ENCODE data around the gene RHBDL3.
A peak's percentile ranks its signal among the peaks of the same experiment; 100 is the strongest.
"Not testable (repeated sequence)": the region's sequence is repeated elsewhere in the genome, so short reads cannot be mapped to it uniquely, and the experiment has no call there.

The RHBDL3 gene

GRCh38 chr17:32289471-32290070, 23.9 kb downstream of the RHBDL3 start:
- DNase-seq (ENCODE audit: low spot score), result no peak

GRCh38 chr17:32292094-32292493, 26.5 kb downstream of the RHBDL3 start:
- DNase-seq (ENCODE audit: low spot score), result no peak

GRCh38 chr17:32297424-32297823, 31.8 kb downstream of the RHBDL3 start:
- no peak for DNase-seq (ENCODE audit: low spot score)

GRCh38 chr17:32297860-32298259, 32.2 kb downstream of the RHBDL3 start:
- no peak for DNase-seq (ENCODE audit: low spot score)

- no peak for DNase-seq (ENCODE audit: low spot score)
Measured at GRCh38 chr17:32298298-32298697, 32.7 kb downstream of the RHBDL3 start.

- DNase-seq (ENCODE audit: low spot score), result no peak
Measured at GRCh38 chr17:32298721-32299579, 33.3 kb downstream of the RHBDL3 start.

- no peak for DNase-seq (ENCODE audit: low spot score)
Measured at GRCh38 chr17:32299580-32300164, 34.0 kb downstream of the RHBDL3 start.

- DNase-seq (ENCODE audit: low spot score), result no peak
Measured at GRCh38 chr17:32302037-32302436, 36.4 kb downstream of the RHBDL3 start.

GRCh38 chr17:32302860-32303649, 37.4 kb downstream of the RHBDL3 start:
- DNase-seq (ENCODE audit: low spot score), result no peak

GRCh38 chr17:32303781-32304288, 38.2 kb downstream of the RHBDL3 start:
- DNase-seq (ENCODE audit: low spot score), result no peak

- DNase-seq (ENCODE audit: low spot score), result no peak
Measured at GRCh38 chr17:32305049-32305448, 39.4 kb downstream of the RHBDL3 start.

GRCh38 chr17:32307658-32308057, 42.0 kb downstream of the RHBDL3 start:
- no peak for DNase-seq (ENCODE audit: low spot score)

GRCh38 chr17:32311028-32311536, 45.5 kb downstream of the RHBDL3 start:
- no peak for DNase-seq (ENCODE audit: low spot score)

GRCh38 chr17:32314636-32315035, 49.0 kb downstream of the RHBDL3 start:
- no peak for DNase-seq (ENCODE audit: low spot score)

GRCh38 chr17:32315171-32315570, 49.5 kb downstream of the RHBDL3 start:
- DNase-seq (ENCODE audit: low spot score), result no peak

- not testable (repeated sequence) for DNase-seq (ENCODE audit: low spot score)
Measured at GRCh38 chr17:32316653-32317052, 51.0 kb downstream of the RHBDL3 start.

- DNase-seq (ENCODE audit: low spot score), result no peak
Measured at GRCh38 chr17:32317353-32317752, 51.7 kb downstream of the RHBDL3 start.

GRCh38 chr17:32318071-32318470, 52.4 kb downstream of the RHBDL3 start:
- DNase-seq (ENCODE audit: low spot score), result no peak

GRCh38 chr17:32319548-32319905, 53.9 kb downstream of the RHBDL3 start:
- peak; percentile 58 for DNase-seq (ENCODE audit: low spot score)

GRCh38 chr17:32320080-32320479, 54.4 kb downstream of the RHBDL3 start:
- DNase-seq (ENCODE audit: low spot score), result not testable (repeated sequence)

GRCh38 chr17:32320847-32321246, 55.2 kb downstream of the RHBDL3 start:
- no peak for DNase-seq (ENCODE audit: low spot score)

- no peak for DNase-seq (ENCODE audit: low spot score)
Measured at GRCh38 chr17:32323046-32323445, 57.4 kb downstream of the RHBDL3 start.
